Kidney (tissue), 14 donors: ENCODE measurements around the gene TMEM235. TPM values are rescaled to one million over a fixed set of nuclear protein-coding genes. Genes with fewer than 3 reads are reported as not detected.

ENCODE experiments used
- DNase-seq, 5 donors: peaks; one replicate each; pipeline ENCODE4 v3.0.0-alpha.2; 2013 to 2020
- FAIRE-seq: peaks from 2 replicates; lab custom pipeline; 2012; peaks lifted over from hg19 to GRCh38; lab: Jason Lieb, UNC
- H3K27ac ChIP-seq, 2 donors: one replicate each; pipeline ENCODE4 v1.7.0; 2013; ENCODE audit warnings: low read depth in 2 of 2, low read length in 2 of 2, inconsistent platforms in 1 of 2
- H3K27me3 ChIP-seq: one replicate; pipeline ENCODE4 v1.7.1; 2013; ENCODE audit warnings: low read length, inconsistent platforms; ENCODE audit not compliant: control insufficient read depth, insufficient read depth
- H3K36me3 ChIP-seq, 3 donors: one replicate each; pipeline versions ENCODE4 v1.7.0 to v1.7.1; 2013; ENCODE audit warnings: low read length in 3 of 3, control low read depth in 1 of 3, inconsistent platforms in 1 of 3; ENCODE audit not compliant: insufficient read depth in 3 of 3, control insufficient read depth in 2 of 3
- H3K4me1 ChIP-seq, 3 donors: one replicate each; pipeline versions ENCODE4 v1.7.0 to v1.7.1; 2013; ENCODE audit warnings: low read length in 3 of 3, inconsistent platforms in 1 of 3, low read depth in 1 of 3; ENCODE audit not compliant: control insufficient read depth in 2 of 3, insufficient read depth in 2 of 3
- H3K4me3 ChIP-seq, 3 donors: one replicate each; pipeline versions ENCODE4 v1.7.0 to v1.8.1; 2013; ENCODE audit warnings: low read length in 3 of 3, control low read depth in 1 of 3, inconsistent platforms in 1 of 3
- H3K9ac ChIP-seq, 3 donors: one replicate each; pipeline versions ENCODE4 v1.7.0 to v1.7.1; 2013; ENCODE audit warnings: low read length in 3 of 3, control low read depth in 1 of 3, inconsistent platforms in 1 of 3
- H3K9me3 ChIP-seq, 3 donors: one replicate each; pipeline versions ENCODE4 v1.7.0 to v1.7.1; 2013; ENCODE audit warnings: low read length in 3 of 3, control low read depth in 1 of 3, inconsistent platforms in 1 of 3; ENCODE audit not compliant: control insufficient read depth in 2 of 3, insufficient read depth in 1 of 3
- CTCF ChIP-seq: IDR thresholded peaks from 3 replicates; pipeline ENCODE4 v1.5.1; 2012; ENCODE audit warnings: mild to moderate bottlenecking, moderate library complexity, borderline replicate concordance; ENCODE audit not compliant: insufficient read depth; ENCODE audit errors: extremely low read depth
- intact Hi-C: fragments of 100-400 bp; cut with DNase I; formaldehyde crosslinking; loops from one replicate; pipeline ENCODE4 v1.11.1; 2022
- polyA plus RNA-seq: library from polyadenylated mRNA; stranded (reverse); fragments of 350-450 nt; fragmentation: Illumina TruSeq; extraction: RNeasy Lipid Tissue Mini Kit (QIAGEN cat#74804); gene quantifications from one replicate; pipeline ENCODE4 v1.2.3, GENCODE V29; 2014; ENCODE audit warnings: low read depth, low replicate concordance; ENCODE audit not compliant: insufficient read depth
- total RNA-seq: library from RNA; stranded (reverse); fragmentation: NEBNext Ultra II Directional; extraction: Animal tissue kit (Norgen Biotek cat#: 25700); gene quantifications from one replicate; pipeline ENCODE4 v1.2.1, GENCODE V29; 2021
- donor health status: control.
- donor health status: control.
- donor health status: control.
- donor health status: control.
- donor health status: control.
- donor health status: DM: yes; HTN: yes; CAD: no.
- donor health status: Normal renal cell carcinoma (clear cell type).

TMEM235 gene
- total and polyA plus RNA-seq, 2 donors from 2014 or later, result not detected

- H3K4me3 ChIP-seq, result no peak overlapping the region
- no peak for TF ChIP-seq CTCF
- intact Hi-C loops, result no loop called here
- no peak for FAIRE-seq
- DNase-seq, result no peak
- H3K36me3 ChIP-seq, result no peaks in the 10 kb centered on the region
- no peaks in the 10 kb centered on the region for H3K27me3 ChIP-seq
- H3K4me1 ChIP-seq, result peaks cover 0 to 6% (median 2%) of the 10 kb centered on the region in 3 donors
- no peak overlapping the region for H3K9ac ChIP-seq
- no peak overlapping the region for H3K27ac ChIP-seq
- no peaks in the 10 kb centered on the region for H3K9me3 ChIP-seq
These were observed 38.5 kb downstream of the TMEM235 start for GRCh38 chr17:78269955-78270381.

DNA sequence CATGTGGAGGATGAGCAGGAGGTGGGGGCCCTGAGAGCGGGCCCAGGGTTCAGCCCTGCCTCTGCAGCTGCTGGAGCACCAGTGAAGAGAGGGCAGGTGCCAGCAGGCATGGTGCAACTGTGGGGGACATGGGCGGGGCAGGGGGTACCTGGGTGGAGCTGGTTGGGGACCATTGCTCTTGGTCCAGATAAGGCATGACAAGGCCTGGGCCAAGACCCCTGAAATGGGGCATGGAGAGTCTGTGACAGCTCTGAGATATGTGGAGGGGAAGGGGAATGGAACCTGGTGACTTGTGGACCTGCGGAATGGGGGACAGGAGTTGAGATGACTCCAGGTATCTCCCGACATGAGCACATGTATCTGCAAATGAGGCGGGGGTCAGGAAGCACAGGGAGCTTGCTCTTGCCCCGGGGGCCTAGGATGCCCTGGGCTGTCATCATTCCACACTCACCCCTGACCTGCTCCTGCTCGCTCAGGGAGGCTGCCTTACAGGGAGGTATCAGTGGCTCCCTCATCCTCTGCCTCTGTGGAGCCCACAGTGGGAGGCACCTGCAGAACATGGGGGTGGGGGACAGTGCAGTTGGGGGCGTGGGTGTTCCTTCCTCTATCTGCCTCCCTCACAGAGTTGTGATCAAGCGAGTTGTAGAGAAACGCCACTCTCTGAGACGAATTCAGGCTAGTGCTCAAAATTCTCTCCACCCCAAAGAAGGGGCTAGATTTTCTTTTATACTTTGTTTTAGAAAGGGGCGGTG is 40.2 kb downstream of the TMEM235 start:
- Histone ChIP-seq H3K27me3 (no peaks in the 10 kb centered on the region), H3K4me3 (no peak overlapping the region), H3K9me3 (no peaks in the 10 kb centered on the region), H3K9ac (no peak overlapping the region), H3K4me1 (peaks cover 0 to 6% (median 2%) of the 10 kb centered on the region in 3 donors), H3K36me3 (no peaks in the 10 kb centered on the region), H3K27ac (no peak overlapping the region)
- DNase-seq, result peak in 1 of 5 donors; percentile 51
- TF ChIP-seq CTCF, result no peak
- intact Hi-C loops, result no loop called here
- no peak for FAIRE-seq

DNA sequence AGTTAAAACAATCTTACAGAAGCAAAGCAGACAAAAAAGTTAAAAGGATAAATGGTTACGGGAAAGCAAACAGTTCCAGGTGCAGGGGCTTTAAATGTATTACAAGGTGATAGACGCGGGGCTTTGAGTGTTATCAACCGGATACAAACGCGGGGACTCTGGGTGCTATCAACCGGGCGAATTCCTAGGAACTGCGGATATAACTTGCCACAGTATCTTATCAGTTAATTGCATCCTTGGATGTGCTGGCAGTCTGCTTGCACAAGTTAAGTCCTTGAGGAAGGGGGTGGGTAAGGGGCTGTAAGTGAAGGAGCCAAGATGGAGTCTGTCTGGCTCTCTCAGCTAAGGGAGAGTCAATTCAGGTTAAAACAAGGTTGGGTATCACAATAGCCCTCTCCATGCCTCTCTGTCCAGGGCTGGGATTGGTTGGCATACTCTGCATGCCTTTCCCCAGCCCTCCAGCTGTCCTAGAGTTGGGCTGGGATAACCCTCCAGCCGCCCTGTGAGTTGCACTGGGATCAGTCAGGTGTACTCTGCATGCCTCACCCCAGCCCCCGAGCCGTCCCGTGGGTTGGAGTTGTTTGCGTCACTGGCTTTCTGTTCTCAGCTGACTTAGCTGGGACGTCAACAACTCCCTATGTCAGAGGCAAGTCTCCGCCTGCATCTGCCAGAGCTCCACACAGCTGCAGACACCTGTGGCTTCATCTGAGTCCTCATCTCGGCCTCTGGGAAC is 40.9 kb downstream of the TMEM235 start:
- FAIRE-seq (no peak), DNase-seq (peak; percentile 89 to 95 (median 92))
- H3K9me3 ChIP-seq, result no peaks in the 10 kb centered on the region
- H3K27ac ChIP-seq, result peak overlapping the region; percentile 52 to 66
- intact Hi-C loops, result no loop called here
- no peaks in the 10 kb centered on the region for H3K36me3 ChIP-seq
- no peak for TF ChIP-seq CTCF
- H3K4me1 ChIP-seq, result peaks cover 0 to 6% (median 2%) of the 10 kb centered on the region in 3 donors
- H3K9ac ChIP-seq, result peak overlapping the region in 1 of 3 donors; percentile 51
- peak overlapping the region in 2 of 3 donors; percentile 38 to 47 for H3K4me3 ChIP-seq
- H3K27me3 ChIP-seq, result no peaks in the 10 kb centered on the region
